DOHH2 (cell line): ENCODE measurements around the gene OTOF.

Source experiments
- H3F3A ChIP-seq: fragments of 200-600 bp; sonication (generic), shearing (Covaris generic); 2 replicates; pipeline ENCODE4 v1.6.0; 2016; ENCODE audit warnings: antibody characterized with exemption, mild to moderate bottlenecking; ENCODE audit not compliant: control insufficient read depth, insufficient read depth
- H3K27ac ChIP-seq: fragments of 200-600 bp; sonication (generic); 2 replicates; pipeline ENCODE4 v1.5.1; 2014; ENCODE audit warnings: low read depth, mild to moderate bottlenecking, low read length, moderate library complexity
- H3K27me3 ChIP-seq: fragments of 200-600 bp; sonication (generic); 2 replicates; pipeline ENCODE4 v1.6.1; 2014; ENCODE audit warnings: mild to moderate bottlenecking, low read length, mixed read lengths; ENCODE audit not compliant: control insufficient read depth
- H3K36me3 ChIP-seq: fragments of 200-600 bp; sonication (generic); 2 replicates; pipeline ENCODE4 v1.6.1; 2014; ENCODE audit warnings: mild to moderate bottlenecking, low read length, moderate library complexity, mixed read lengths; ENCODE audit not compliant: control insufficient read depth
- H3K4me1 ChIP-seq: fragments of 200-600 bp; sonication (generic); 2 replicates; pipeline ENCODE4 v1.6.1; 2014; ENCODE audit warnings: mild to moderate bottlenecking, low read length, mixed read lengths; ENCODE audit not compliant: control insufficient read depth
- H3K4me2 ChIP-seq: fragments of 200-600 bp; sonication (generic); 2 replicates; pipeline ENCODE4 v1.6.0; 2014; ENCODE audit warnings: mild to moderate bottlenecking, low read length, moderate library complexity
- H3K4me3 ChIP-seq: fragments of 200-600 bp; sonication (generic); 2 replicates; pipeline ENCODE4 v1.5.1; 2014; ENCODE audit warnings: mild to moderate bottlenecking, low read length, mixed read lengths
- H3K79me2 ChIP-seq: fragments of 200-600 bp; sonication (generic); 2 replicates; pipeline ENCODE4 v1.6.1; 2014; ENCODE audit warnings: mild to moderate bottlenecking, low read length, mixed read lengths; ENCODE audit not compliant: control insufficient read depth
- H3K9me2 ChIP-seq: fragments of 200-600 bp; sonication (generic); replicated peaks from 2 replicates; pipeline ENCODE4 v1.6.1; 2014; ENCODE audit warnings: mild to moderate bottlenecking, low read length, mixed read lengths; ENCODE audit not compliant: control insufficient read depth
- H3K9me3 ChIP-seq: fragments of 200-600 bp; sonication (generic); 2 replicates; pipeline ENCODE4 v1.6.1; 2014; ENCODE audit warnings: antibody characterized with exemption, low read length, mixed read lengths; ENCODE audit not compliant: control insufficient read depth, insufficient read depth
- H4K20me1 ChIP-seq: fragments of 200-600 bp; sonication (generic); 2 replicates; pipeline ENCODE4 v1.6.0; 2014; ENCODE audit warnings: low read depth, mild to moderate bottlenecking, antibody characterized with exemption, low read length, moderate library complexity; ENCODE audit not compliant: control insufficient read depth, insufficient read depth
- CTCF ChIP-seq: fragments of 200-600 bp; sonication (generic); IDR thresholded peaks from one replicate; pipeline ENCODE4 v1.5.1; 2014; ENCODE audit warnings: antibody characterized with exemption, mild to moderate bottlenecking, low read depth, low read length; ENCODE audit not compliant: poor library complexity, severe bottlenecking
- EZH2phosphoT487 ChIP-seq: fragments of 200-600 bp; sonication (generic); IDR thresholded peaks from 2 replicates; pipeline ENCODE4 v1.6.1; 2017; ENCODE audit warnings: borderline replicate concordance, mild to moderate bottlenecking, antibody characterized with exemption, low read length, moderate library complexity, mixed read lengths

OTOF gene

DNA sequence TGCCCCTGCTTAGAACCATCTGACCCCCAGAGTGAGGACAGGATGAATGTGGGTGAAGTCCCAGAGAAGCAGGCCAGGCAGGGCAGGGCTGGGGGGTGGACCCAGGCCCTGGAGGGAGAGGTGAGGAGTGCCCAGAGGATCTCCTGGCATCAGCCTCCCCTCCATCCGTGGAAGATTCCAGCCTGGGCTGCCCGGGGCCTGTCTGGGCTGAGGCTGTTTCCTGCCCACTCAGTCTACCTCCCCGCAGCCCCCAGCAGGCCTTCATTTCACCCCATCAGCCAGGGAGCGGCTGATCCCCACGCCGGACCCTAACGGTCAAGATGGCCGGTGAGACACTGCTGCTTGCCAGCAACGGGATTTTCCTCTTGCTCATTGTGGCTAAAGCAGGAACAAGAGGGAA, 35.3 kb upstream of the OTOF start:
- H3K27me3 ChIP-seq = peaks cover 10% of the 10 kb centered on the region; the same call in 1 of the 2 replicates
- H3K4me2 ChIP-seq = no peak overlapping the region
- H3K36me3 ChIP-seq = no peaks in the 10 kb centered on the region
- TF ChIP-seq EZH2phosphoT487 = no peak
- TF ChIP-seq CTCF = no peak
- H3K4me1 ChIP-seq = no peaks in the 10 kb centered on the region
- H3K4me3 ChIP-seq = no peak overlapping the region
- H3K27ac ChIP-seq = no peak overlapping the region
- no peaks in the 10 kb centered on the region for H4K20me1 ChIP-seq
- H3K79me2 ChIP-seq = no peaks in the 10 kb centered on the region
- H3F3A ChIP-seq = no peaks in the 10 kb centered on the region
- no peaks in the 10 kb centered on the region for H3K9me3 ChIP-seq
- no peaks in the 10 kb centered on the region for H3K9me2 ChIP-seq

DNA sequence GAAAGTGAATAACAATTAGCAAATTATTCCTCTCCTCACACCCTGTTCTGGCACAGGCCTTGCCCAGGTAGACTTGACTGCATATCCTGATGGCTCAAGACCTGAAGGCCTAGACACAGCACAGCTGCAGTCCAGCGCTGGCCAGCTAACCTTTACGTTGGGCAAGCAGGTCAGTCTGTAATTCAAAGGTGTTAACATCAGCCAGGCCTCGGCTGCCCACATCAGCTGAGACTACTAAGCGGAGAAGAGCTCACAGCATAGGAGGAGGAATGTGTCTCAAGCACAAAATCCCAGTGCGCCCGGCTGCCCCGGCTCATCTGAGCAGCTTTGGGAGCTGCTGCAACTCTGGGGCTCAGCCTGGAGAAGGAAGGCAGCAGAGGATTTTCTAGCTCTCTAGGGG, 33.5 kb upstream of the OTOF start:
- no peaks in the 10 kb centered on the region for H3K36me3 ChIP-seq
- H3K79me2 ChIP-seq = no peaks in the 10 kb centered on the region
- no peaks in the 10 kb centered on the region for H3K9me3 ChIP-seq
- no peak overlapping the region for H3K4me3 ChIP-seq
- H3K9me2 ChIP-seq = no peaks in the 10 kb centered on the region
- no peak for TF ChIP-seq EZH2phosphoT487
- no peak for TF ChIP-seq CTCF
- H3F3A ChIP-seq = no peaks in the 10 kb centered on the region
- no peaks in the 10 kb centered on the region for H4K20me1 ChIP-seq
- no peaks in the 10 kb centered on the region for H3K4me1 ChIP-seq
- H3K4me2 ChIP-seq = no peak overlapping the region
- H3K27ac ChIP-seq = no peak overlapping the region
- peaks cover 10% of the 10 kb centered on the region; the same call in 1 of the 2 replicates for H3K27me3 ChIP-seq

DNA sequence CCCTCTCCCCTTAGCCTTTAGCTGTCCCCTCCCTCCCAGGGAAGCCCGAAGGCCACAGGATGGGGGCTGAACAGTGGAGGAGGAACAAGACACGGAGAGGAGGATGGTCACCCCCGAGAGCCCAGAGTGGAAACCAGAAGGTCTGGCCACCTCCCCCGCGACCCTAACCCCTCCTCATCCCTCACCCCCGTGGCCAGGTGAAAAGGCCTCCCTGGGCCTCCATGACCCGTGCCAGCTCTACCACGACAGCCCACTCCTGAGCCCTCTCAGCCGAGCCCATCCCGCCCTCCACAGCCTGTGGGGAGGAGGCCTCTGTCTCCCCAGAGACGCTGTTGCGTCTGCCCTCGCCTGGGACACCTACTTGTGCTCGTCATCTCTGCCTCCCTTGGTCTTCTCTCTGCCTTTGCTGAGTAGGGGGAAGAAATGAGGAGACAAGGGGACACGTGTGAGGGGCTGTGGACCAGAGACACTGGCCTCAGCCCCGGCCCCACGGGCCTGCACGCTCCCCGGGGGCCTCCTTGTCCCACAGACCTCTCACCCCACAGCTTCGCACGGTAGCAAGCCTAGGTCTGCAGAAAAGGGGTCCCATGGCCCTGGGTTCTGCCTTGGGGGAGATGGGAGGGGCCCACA, 32.5 kb upstream of the OTOF start:
- no peak overlapping the region for H3K4me2 ChIP-seq
- H3K9me2 ChIP-seq = no peaks in the 10 kb centered on the region
- H3F3A ChIP-seq = no peaks in the 10 kb centered on the region
- no peak overlapping the region for H3K27ac ChIP-seq
- no peak overlapping the region for H3K4me3 ChIP-seq
- H3K79me2 ChIP-seq = no peaks in the 10 kb centered on the region
- no peaks in the 10 kb centered on the region for H3K9me3 ChIP-seq
- H3K27me3 ChIP-seq = peaks cover 10% of the 10 kb centered on the region; the same call in 1 of the 2 replicates
- no peaks in the 10 kb centered on the region for H4K20me1 ChIP-seq
- no peaks in the 10 kb centered on the region for H3K36me3 ChIP-seq
- TF ChIP-seq EZH2phosphoT487 (no peak), CTCF (no peak)
- H3K4me1 ChIP-seq = no peaks in the 10 kb centered on the region
